Measurements from ENCODE around the gene ERO1B. TPM values are rescaled to one million over a fixed set of nuclear protein-coding genes. Genes with fewer than 3 reads are reported as not detected.

Gene ERO1B
- total RNA-seq, 1 experiment from 2014 or later = 3.2 TPM

GRCh38 chr1:236200925-236201324 lies 80.8 kb downstream of the ERO1B start:
- CTCF ChIA-PET = no interaction called here
- Mint-ChIP-seq H3K9me3 (peaks cover 42% of the 10 kb centered on the region), H3K4me3 (no peak overlapping the region), H3K4me1 (no peaks in the 10 kb centered on the region), H3K27me3 (ENCODE audit: low read depth) (no peaks in the 10 kb centered on the region; the same call in 1 of the 2 replicates), H3K27ac (no peak overlapping the region), H3K36me3 (peaks cover 48% of the 10 kb centered on the region)
- DNase-seq (ENCODE audit: low spot score) = no peak
- TF ChIP-seq ZNF423 (CRISPR knock-in tag; IDR thresholded peaks at IDR 0.05) (no peak), NFATC4 (CRISPR knock-in tag; IDR thresholded peaks at IDR 0.05) (no peak), ZNF317 (CRISPR knock-in tag; IDR thresholded peaks at IDR 0.05; ENCODE audit: borderline replicate concordance, low read depth) (no peak), STAT6 (CRISPR knock-in tag; conservative IDR thresholded peaks at IDR 0.05; ENCODE audit: low read depth) (no peak), ETV6 (CRISPR knock-in tag; IDR thresholded peaks at IDR 0.05) (no peak), ATF1 (CRISPR knock-in tag; IDR thresholded peaks at IDR 0.05) (no peak), ZNF121 (CRISPR knock-in tag; IDR thresholded peaks at IDR 0.05) (no peak), E2F5 (CRISPR knock-in tag; IDR thresholded peaks at IDR 0.05) (no peak), ELF4 (CRISPR knock-in tag; IDR thresholded peaks at IDR 0.05; ENCODE audit: low read depth) (no peak), ZNF219 (CRISPR knock-in tag; IDR thresholded peaks at IDR 0.05; ENCODE audit: borderline replicate concordance) (no peak), KAT7 (CRISPR knock-in tag; IDR thresholded peaks at IDR 0.05; ENCODE audit: borderline replicate concordance) (no peak), ZNF232 (CRISPR knock-in tag; IDR thresholded peaks at IDR 0.05) (no peak), OVOL2 (CRISPR knock-in tag; IDR thresholded peaks at IDR 0.05; ENCODE audit: borderline replicate concordance) (no peak), NFYB (CRISPR knock-in tag; conservative IDR thresholded peaks at IDR 0.05; ENCODE audit: low read depth) (no peak)
- TF ChIP-seq, protein P1, sequence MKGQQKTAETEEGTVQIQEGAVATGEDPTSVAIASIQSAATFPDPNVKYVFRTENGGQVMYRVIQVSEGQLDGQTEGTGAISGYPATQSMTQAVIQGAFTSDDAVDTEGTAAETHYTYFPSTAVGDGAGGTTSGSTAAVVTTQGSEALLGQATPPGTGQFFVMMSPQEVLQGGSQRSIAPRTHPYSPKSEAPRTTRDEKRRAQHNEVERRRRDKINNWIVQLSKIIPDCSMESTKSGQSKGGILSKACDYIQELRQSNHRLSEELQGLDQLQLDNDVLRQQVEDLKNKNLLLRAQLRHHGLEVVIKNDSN (CRISPR knock-in tag; IDR thresholded peaks at IDR 0.05) = no peak
- TF ChIP-seq, protein P2, sequence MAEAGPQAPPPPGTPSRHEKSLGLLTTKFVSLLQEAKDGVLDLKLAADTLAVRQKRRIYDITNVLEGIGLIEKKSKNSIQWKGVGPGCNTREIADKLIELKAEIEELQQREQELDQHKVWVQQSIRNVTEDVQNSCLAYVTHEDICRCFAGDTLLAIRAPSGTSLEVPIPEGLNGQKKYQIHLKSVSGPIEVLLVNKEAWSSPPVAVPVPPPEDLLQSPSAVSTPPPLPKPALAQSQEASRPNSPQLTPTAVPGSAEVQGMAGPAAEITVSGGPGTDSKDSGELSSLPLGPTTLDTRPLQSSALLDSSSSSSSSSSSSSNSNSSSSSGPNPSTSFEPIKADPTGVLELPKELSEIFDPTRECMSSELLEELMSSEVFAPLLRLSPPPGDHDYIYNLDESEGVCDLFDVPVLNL (CRISPR knock-in tag; IDR thresholded peaks at IDR 0.05; ENCODE audit: borderline replicate concordance, low read depth) = no peak
- TF ChIP-seq, protein P3, sequence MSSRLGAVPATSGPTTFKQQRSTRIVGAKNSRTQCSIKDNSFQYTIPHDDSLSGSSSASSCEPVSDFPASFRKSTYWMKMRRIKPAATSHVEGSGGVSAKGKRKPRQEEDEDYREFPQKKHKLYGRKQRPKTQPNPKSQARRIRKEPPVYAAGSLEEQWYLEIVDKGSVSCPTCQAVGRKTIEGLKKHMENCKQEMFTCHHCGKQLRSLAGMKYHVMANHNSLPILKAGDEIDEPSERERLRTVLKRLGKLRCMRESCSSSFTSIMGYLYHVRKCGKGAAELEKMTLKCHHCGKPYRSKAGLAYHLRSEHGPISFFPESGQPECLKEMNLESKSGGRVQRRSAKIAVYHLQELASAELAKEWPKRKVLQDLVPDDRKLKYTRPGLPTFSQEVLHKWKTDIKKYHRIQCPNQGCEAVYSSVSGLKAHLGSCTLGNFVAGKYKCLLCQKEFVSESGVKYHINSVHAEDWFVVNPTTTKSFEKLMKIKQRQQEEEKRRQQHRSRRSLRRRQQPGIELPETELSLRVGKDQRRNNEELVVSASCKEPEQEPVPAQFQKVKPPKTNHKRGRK (CRISPR knock-in tag; IDR thresholded peaks at IDR 0.05; ENCODE audit: borderline replicate concordance) = no peak
- TF ChIP-seq, protein P4, sequence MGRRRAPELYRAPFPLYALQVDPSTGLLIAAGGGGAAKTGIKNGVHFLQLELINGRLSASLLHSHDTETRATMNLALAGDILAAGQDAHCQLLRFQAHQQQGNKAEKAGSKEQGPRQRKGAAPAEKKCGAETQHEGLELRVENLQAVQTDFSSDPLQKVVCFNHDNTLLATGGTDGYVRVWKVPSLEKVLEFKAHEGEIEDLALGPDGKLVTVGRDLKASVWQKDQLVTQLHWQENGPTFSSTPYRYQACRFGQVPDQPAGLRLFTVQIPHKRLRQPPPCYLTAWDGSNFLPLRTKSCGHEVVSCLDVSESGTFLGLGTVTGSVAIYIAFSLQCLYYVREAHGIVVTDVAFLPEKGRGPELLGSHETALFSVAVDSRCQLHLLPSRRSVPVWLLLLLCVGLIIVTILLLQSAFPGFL (CRISPR knock-in tag; IDR thresholded peaks at IDR 0.05; ENCODE audit: borderline replicate concordance) = no peak
- TF ChIP-seq, protein P5, sequence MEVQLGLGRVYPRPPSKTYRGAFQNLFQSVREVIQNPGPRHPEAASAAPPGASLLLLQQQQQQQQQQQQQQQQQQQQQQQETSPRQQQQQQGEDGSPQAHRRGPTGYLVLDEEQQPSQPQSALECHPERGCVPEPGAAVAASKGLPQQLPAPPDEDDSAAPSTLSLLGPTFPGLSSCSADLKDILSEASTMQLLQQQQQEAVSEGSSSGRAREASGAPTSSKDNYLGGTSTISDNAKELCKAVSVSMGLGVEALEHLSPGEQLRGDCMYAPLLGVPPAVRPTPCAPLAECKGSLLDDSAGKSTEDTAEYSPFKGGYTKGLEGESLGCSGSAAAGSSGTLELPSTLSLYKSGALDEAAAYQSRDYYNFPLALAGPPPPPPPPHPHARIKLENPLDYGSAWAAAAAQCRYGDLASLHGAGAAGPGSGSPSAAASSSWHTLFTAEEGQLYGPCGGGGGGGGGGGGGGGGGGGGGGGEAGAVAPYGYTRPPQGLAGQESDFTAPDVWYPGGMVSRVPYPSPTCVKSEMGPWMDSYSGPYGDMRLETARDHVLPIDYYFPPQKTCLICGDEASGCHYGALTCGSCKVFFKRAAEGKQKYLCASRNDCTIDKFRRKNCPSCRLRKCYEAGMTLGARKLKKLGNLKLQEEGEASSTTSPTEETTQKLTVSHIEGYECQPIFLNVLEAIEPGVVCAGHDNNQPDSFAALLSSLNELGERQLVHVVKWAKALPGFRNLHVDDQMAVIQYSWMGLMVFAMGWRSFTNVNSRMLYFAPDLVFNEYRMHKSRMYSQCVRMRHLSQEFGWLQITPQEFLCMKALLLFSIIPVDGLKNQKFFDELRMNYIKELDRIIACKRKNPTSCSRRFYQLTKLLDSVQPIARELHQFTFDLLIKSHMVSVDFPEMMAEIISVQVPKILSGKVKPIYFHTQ (CRISPR knock-in tag; IDR thresholded peaks at IDR 0.05) = no peak
- POLR2A ChIA-PET = no interaction called here
- no peak for ATAC-seq

Data from WTC11 (cell line).